GM18858 (cell line): ENCODE data around the gene ZNF385D.

Source experiments
- ATAC-seq: cut with Tn5 transposase; IDR thresholded peaks from one replicate; pipeline ENCODE4 v1.9.1; 2021; ENCODE audit not compliant: unreplicated experiment

The ZNF385D gene

GRCh38 chr3:21682206-21682605 is 68.8 kb downstream of the ZNF385D start:
- no peak for ATAC-seq

- ATAC-seq = no peak
Measured at GRCh38 chr3:21673393-21673792, 77.6 kb downstream of the ZNF385D start.

- no peak for ATAC-seq
Measured at GRCh38 chr3:21672303-21672702, 78.7 kb downstream of the ZNF385D start.

- ATAC-seq = no peak
Measured at GRCh38 chr3:21670386-21670785, 80.6 kb downstream of the ZNF385D start.

GRCh38 chr3:21668012-21668411 is 83.0 kb downstream of the ZNF385D start:
- no peak for ATAC-seq

- ATAC-seq = no peak
Measured at GRCh38 chr3:21665444-21666100, 85.4 kb downstream of the ZNF385D start.

GRCh38 chr3:21664996-21665395 is 86.0 kb downstream of the ZNF385D start:
- ATAC-seq = no peak

- no peak for ATAC-seq
Measured at GRCh38 chr3:21662403-21662802, 88.6 kb downstream of the ZNF385D start.

- no peak for ATAC-seq
Measured at GRCh38 chr3:21654662-21655061, 96.3 kb downstream of the ZNF385D start.

- no peak for ATAC-seq
Measured at GRCh38 chr3:21654241-21654640, 96.8 kb downstream of the ZNF385D start.

- ATAC-seq = no peak
Measured at GRCh38 chr3:21649519-21649918, 101.5 kb downstream of the ZNF385D start.

- no peak for ATAC-seq
Measured at GRCh38 chr3:21647961-21648360, 103.0 kb downstream of the ZNF385D start.

GRCh38 chr3:21645121-21645897 is 105.7 kb downstream of the ZNF385D start:
- no peak for ATAC-seq

- no peak for ATAC-seq
Measured at GRCh38 chr3:21644268-21644667, 106.7 kb downstream of the ZNF385D start.

- no peak for ATAC-seq
Measured at GRCh38 chr3:21643752-21644151, 107.3 kb downstream of the ZNF385D start.

GRCh38 chr3:21642433-21642832 is 108.6 kb downstream of the ZNF385D start:
- no peak for ATAC-seq

GRCh38 chr3:21641959-21642358 is 109.1 kb downstream of the ZNF385D start:
- ATAC-seq = no peak

GRCh38 chr3:21638488-21638887 is 112.5 kb downstream of the ZNF385D start:
- no peak for ATAC-seq

GRCh38 chr3:21634112-21634511 is 116.9 kb downstream of the ZNF385D start:
- no peak for ATAC-seq

GRCh38 chr3:21624524-21624923 is 126.5 kb downstream of the ZNF385D start:
- no peak for ATAC-seq

- no peak for ATAC-seq
Measured at GRCh38 chr3:21621181-21621651, 129.8 kb downstream of the ZNF385D start.

GRCh38 chr3:21620511-21621155 is 130.4 kb downstream of the ZNF385D start:
- no peak for ATAC-seq
